Thoracic aorta (tissue), 2 donors: ENCODE measurements around the gene NECTIN1. TPM values are rescaled to one million over a fixed set of nuclear protein-coding genes. Genes with fewer than 3 reads are reported as not detected.

ENCODE experiments used
- ATAC-seq: fragments of 150-250 bp; one replicate; pipeline ENCODE4 v1.8.0; 2017; ENCODE audit warnings: low read depth; ENCODE audit not compliant: insufficient number of reproducible peaks, low FRiP score
- DNase-seq: peaks from one replicate; pipeline ENCODE4 v3.0.0-alpha.2; 2020; ENCODE audit warnings: low spot score
- H3K27ac ChIP-seq, 2 donors: fragments of 200-600 bp; sonication (generic); 1 replicate in 1 of 2; 2 replicates in 1 of 2; pipeline ENCODE4 v1.5.1; 2016; ENCODE audit warnings: mild to moderate bottlenecking in 2 of 2, moderate library complexity in 2 of 2
- H3K27me3 ChIP-seq: fragments of 200-600 bp; sonication (generic); replicated peaks from 2 replicates; pipeline ENCODE4 v1.6.0; 2016; ENCODE audit warnings: mild to moderate bottlenecking; ENCODE audit not compliant: insufficient read depth
- H3K36me3 ChIP-seq: fragments of 200-600 bp; sonication (generic); one replicate; pipeline ENCODE4 v1.5.1; 2016
- H3K4me1 ChIP-seq, 2 donors: fragments of 200-600 bp; sonication (generic); 1 replicate in 1 of 2; 2 replicates in 1 of 2; pipeline versions ENCODE4 v1.5.1 to v1.6.0; 2016; ENCODE audit warnings: low read depth in 2 of 2, mild to moderate bottlenecking in 1 of 2; ENCODE audit not compliant: control insufficient read depth in 1 of 2
- H3K4me3 ChIP-seq: fragments of 200-600 bp; sonication (generic); 2 replicates; pipeline ENCODE4 v1.5.1; 2016; ENCODE audit warnings: mild to moderate bottlenecking
- H3K9me3 ChIP-seq: fragments of 200-600 bp; sonication (generic); 2 replicates; pipeline ENCODE4 v1.5.1; 2016
- total RNA-seq, 2 donors: library from RNA; depleted of rRNA; stranded (reverse); fragments of >200 nt; gene quantifications; one replicate each; pipeline versions ENCODE4 v1.1.0 to v1.2.3, GENCODE V29; 2016
- TF ChIP-seq, protein P1 (sequence below): fragments of 200-600 bp; sonication (generic); IDR thresholded peaks from one replicate; pipeline ENCODE4 v1.5.1; 2019; ENCODE audit warnings: antibody characterized with exemption

NECTIN1 gene
- total RNA-seq, 2 donors from 2014 or later: 4.2 to 4.4 TPM

DNA sequence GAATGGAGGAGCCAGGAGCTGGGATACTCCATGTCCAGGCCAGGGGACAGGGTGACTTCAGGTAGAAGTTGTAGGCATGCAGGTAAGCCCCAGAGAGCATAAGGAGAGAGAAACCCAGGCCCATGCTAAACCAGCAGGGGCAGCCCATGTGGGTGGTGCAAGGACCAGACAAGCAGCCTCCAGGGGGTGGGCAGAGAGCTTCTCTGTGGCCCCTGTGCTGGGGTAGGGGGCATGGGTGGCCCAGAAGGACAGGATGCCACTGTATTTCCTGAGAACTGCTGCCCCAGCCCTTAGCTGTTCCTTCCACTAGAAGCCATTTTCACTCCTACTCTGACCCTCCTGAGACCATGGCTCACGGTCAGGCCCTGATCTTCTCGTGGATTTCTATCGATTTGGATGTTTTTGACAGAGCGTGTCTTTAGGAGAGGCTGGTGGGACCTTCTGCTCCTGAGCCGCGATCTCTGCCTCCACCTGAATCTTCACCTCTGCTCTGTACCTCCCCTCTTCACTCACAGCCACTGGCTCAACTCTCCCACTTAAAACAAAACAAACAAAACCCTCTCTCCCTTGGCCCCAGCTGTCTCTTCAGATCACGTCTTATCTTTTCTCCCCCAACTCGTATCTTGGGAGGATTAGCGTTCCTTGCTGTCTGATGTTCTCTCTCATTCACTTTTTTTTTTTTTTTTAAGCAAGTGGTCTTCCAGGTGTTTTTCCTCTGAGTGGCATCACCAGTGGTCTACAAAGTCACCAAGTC is 112.2 kb downstream of the NECTIN1 start:
- no peaks in the 10 kb centered on the region for H3K36me3 ChIP-seq
- no peaks in the 10 kb centered on the region for H3K9me3 ChIP-seq
- TF ChIP-seq, protein P1, sequence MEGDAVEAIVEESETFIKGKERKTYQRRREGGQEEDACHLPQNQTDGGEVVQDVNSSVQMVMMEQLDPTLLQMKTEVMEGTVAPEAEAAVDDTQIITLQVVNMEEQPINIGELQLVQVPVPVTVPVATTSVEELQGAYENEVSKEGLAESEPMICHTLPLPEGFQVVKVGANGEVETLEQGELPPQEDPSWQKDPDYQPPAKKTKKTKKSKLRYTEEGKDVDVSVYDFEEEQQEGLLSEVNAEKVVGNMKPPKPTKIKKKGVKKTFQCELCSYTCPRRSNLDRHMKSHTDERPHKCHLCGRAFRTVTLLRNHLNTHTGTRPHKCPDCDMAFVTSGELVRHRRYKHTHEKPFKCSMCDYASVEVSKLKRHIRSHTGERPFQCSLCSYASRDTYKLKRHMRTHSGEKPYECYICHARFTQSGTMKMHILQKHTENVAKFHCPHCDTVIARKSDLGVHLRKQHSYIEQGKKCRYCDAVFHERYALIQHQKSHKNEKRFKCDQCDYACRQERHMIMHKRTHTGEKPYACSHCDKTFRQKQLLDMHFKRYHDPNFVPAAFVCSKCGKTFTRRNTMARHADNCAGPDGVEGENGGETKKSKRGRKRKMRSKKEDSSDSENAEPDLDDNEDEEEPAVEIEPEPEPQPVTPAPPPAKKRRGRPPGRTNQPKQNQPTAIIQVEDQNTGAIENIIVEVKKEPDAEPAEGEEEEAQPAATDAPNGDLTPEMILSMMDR: no peak
- no peak overlapping the region for H3K27ac ChIP-seq
- DNase-seq (no peak), ATAC-seq (no peak)
- H3K4me3 ChIP-seq: no peak overlapping the region
- peaks cover 7 to 12% of the 10 kb centered on the region in 2 donors for H3K4me1 ChIP-seq
- H3K27me3 ChIP-seq: no peaks in the 10 kb centered on the region

DNA sequence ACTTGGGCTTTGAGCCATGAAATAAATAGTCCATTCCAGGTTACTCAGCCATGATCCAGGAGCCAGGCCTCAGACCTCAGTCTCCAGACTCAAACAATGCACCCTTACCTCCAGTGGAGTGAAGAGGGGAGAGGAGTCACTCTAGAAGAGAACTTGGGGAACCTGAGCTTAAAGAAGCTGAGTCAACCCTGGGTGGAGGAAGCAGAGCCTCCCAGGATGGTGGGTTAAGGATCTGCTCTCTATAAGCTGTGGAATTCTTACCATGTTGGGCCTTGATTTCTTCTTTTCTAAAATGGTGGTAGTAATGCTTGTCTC is 113.2 kb downstream of the NECTIN1 start:
- DNase-seq (no peak), ATAC-seq (no peak)
- no peaks in the 10 kb centered on the region for H3K9me3 ChIP-seq
- no peaks in the 10 kb centered on the region for H3K27me3 ChIP-seq
- H3K27ac ChIP-seq: peak overlapping the region in 1 of 2 donors; percentile 18
- no peaks in the 10 kb centered on the region for H3K36me3 ChIP-seq
- TF ChIP-seq, protein P1: no peak
- no peak overlapping the region for H3K4me3 ChIP-seq
- H3K4me1 ChIP-seq: peaks cover 7 to 12% of the 10 kb centered on the region in 2 donors

DNA sequence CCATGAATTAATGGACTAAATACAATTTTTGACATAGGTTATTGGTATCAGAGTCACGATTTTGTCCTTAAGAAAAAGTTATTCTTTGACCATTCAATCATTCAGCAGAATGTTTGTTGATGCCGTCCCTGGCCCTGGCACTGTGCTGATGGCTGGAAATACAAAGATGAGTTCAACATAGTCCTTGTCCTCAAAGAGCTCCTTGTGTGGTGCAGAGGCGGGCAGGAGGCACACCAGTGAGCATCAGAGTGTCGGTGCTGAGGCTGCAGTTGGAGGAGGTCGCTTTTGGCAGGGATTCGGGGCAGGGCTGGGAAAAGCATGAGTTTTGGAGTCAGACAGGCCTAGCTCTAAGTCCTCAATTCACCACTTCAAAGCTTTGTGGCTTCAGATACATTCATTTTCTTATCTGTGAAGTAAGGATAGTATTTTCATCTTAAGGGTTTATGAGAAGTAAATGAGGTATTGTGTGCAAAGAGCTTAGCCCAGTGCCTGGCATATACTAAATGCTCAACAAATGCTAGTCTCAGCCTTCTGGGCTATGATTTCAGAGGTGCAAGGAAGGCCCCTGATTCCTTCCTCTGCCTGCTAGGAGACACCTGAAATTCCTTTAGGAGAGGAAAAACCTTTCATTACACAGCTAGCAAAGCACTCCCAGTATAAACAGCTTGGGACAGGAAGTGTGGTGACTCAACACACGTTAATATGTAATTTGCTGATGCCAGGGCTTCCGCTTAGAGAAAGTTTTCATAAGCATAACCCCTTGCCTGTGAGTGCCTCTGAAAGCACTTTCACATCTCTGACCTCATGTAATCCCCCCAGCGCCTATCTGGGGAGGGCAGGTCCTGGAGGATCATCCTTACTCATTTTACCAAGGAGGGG is 113.8 kb downstream of the NECTIN1 start:
- no peaks in the 10 kb centered on the region for H3K36me3 ChIP-seq
- H3K27me3 ChIP-seq: no peaks in the 10 kb centered on the region
- H3K27ac ChIP-seq: peak overlapping the region in 1 of 2 donors; percentile 18
- ATAC-seq (peak; percentile 46), DNase-seq (no peak)
- TF ChIP-seq, protein P1: no peak
- H3K9me3 ChIP-seq: no peaks in the 10 kb centered on the region
- H3K4me1 ChIP-seq: peaks cover 7 to 12% of the 10 kb centered on the region in 2 donors
- H3K4me3 ChIP-seq: no peak overlapping the region

DNA sequence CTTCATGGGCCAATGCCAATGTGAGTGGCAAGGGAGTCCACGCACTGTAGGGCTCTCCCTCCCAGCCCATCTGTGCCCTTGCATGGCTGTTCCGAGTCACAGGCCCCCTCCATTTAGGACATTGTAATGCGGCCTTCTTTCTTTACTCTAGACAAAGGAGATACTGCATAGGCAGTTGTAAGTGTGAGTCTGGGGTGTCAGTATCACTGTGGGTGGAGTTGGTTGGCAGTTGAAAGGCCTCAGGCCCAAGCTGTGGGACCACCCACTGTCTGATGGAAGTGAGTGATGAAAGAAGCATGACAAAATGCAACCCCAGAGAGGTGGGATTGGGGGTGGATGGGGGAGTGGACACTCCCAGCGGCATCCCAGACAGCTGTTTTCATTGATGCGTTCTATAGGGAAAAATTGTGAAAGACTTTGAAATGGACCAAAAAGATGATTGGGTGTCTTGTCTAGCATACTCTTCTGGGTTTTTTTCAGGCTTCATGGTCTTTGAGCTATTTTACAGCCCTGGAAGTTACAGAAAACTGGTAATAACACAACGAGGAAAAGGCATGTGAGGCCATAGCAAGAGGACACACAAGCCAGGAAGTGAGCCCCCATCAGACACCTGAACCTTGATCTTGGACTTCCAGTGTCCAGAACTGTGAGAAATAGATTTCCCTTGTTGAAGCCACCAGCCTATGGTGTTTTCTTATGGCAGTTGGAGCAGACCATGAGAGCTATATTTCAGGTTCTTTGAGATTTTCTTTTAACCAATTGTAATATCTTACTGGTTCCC is 114.6 kb downstream of the NECTIN1 start:
- Histone ChIP-seq H3K27ac (no peak overlapping the region), H3K9me3 (no peaks in the 10 kb centered on the region), H3K36me3 (no peaks in the 10 kb centered on the region), H3K4me1 (peaks cover 7 to 12% of the 10 kb centered on the region in 2 donors), H3K27me3 (no peaks in the 10 kb centered on the region), H3K4me3 (no peak overlapping the region)
- TF ChIP-seq, protein P1: no peak
- no peak for DNase-seq
- no peak for ATAC-seq

DNA sequence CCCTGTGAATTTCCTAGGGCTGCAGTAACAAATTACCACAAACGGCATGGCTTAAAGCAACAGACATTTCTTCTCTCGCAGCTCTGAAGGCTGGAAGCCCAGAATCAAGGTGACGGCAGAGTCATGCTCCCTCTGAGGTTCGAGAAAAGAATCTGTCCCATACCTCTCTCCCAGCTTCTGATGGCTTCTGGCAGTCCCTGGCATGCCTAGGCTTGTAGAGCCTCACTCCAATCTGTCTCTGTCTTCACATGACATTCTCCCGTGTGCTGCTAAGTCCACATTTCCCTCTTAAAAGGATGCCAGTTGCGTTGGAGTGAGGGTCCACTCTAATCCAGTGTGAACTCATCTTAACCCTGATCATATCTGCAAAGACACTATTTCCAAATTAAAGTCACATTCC is 116.2 kb downstream of the NECTIN1 start:
- TF ChIP-seq, protein P1: no peak
- H3K27me3 ChIP-seq: no peaks in the 10 kb centered on the region
- no peak for DNase-seq
- no peak for ATAC-seq
- no peak overlapping the region for H3K4me3 ChIP-seq
- H3K27ac ChIP-seq: no peak overlapping the region
- no peaks in the 10 kb centered on the region for H3K9me3 ChIP-seq
- H3K4me1 ChIP-seq: peaks cover 7 to 12% of the 10 kb centered on the region in 2 donors
- H3K36me3 ChIP-seq: no peaks in the 10 kb centered on the region
